HG03378 (cell line): ENCODE results near the gene PNMA6A.
"Not testable (repeated sequence)": the region's sequence is repeated elsewhere in the genome, so short reads cannot be mapped to it uniquely, and the experiment has no call there.

Experiments used
- ATAC-seq: cut with Tn5 transposase; IDR thresholded peaks from one replicate; pipeline ENCODE4 v1.9.1; 2021; ENCODE audit warnings: mild to moderate bottlenecking, moderate library complexity; ENCODE audit not compliant: unreplicated experiment

Gene PNMA6A

DNA sequence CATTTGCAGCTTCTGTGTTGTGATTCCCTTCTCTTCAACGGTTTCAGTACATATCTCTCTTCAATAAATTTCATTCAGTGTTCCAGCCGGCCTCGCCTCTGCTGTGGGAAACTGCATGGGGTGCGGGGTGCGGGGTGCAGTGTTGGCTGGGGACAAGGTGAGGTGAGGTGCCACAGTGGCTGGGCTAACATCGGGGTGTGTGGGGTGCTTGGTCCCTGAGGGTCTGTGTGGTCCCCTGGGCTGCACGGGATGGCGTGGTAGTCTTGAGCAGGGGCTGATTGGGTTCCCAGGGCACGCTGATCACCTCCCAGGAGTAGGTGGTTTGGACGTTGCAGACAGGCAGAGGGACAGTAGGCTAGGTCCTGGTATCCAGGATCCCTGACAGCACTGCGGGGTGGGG, 2.7 kb downstream of the PNMA6A start:
- no peak for ATAC-seq

DNA sequence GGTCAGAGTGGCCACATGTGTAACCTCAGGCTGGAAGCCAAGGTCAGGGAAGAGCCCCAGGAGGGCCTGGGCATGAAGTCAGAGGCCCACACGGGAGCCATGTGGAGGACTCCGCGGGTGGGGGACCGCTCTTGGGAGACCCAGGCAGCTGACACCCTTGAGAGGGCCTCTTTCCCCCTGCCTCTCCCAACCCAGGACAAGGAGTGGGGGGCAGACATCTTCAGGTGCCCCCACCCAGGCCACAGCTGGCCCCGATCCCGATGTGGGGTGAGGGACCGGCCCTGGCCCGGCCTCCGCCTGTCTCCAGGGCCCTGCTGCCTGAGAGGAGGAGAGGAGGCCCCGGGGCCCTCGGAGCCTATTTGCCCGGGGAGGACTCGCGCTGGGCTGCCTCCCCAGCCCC, 3.1 kb downstream of the PNMA6A start:
- ATAC-seq, result no peak

DNA sequence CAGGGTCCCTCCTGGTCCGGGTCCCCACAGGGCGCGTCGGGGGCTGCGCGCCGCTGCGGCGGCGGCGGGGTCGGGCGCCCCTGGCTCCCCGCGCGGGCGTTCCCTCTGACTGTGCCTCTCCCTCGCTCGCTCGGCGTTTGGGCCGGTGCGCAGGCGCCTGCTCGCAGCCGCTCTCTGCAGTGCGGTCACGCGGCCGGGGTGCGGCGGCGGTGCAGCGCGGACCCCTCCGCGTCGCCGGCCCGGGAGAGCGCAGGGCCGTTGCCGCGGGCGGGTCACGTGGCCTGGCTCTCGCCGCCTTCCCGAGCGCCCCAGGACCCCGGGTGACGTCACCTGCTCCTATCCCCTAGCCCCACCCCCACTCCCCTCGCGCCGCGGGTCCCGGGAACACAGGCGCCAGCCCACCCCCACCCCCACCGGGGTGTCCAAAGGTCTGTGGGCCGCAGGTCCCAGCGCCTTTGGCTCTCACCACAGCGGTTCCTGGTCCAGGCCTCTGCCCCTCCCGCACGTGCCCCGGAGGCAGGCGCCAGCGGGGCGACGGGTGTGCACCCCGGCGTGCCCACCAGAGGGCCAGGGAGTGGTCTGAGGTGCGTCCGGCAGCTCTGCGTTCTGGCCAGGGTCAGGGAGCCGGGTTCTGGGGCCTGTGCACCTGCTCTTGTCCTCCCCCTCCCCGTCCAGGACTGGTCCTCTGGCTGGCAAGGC, 5.3 kb downstream of the PNMA6A start:
- not testable (repeated sequence) for ATAC-seq

DNA sequence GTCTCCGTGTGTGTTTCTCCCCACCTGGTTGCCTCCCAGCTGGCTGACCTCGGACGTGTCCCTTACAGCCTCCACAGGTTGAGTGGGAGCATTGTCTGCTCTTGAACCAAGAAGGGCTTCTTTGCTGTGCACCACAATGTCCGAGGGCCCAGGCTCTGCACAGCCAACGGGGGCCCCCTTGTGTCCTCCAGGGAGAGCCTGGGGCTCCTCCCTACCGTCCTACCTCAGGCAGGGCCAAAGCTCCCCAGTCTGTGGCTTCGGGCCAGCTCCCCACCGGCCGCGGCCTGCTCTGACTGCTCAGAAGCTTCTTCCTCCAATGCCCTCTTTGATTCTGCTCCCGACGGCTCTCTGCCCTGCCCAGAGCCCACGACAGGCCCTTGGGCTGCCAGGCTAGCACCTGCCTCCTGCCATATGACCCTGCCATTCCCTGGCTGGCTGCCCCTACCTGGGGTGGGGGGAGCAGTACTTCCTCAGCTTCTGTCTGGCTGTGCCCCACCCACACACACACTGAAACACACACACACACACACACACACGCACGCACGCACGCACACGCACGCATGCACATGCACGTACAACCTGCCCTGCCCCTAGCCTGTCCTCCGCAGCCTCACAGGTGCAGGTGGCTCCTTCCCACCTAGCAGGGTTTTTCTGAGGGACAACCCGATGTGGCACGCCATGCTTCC, 11.1 kb downstream of the PNMA6A start:
- ATAC-seq, result not testable (repeated sequence)

DNA sequence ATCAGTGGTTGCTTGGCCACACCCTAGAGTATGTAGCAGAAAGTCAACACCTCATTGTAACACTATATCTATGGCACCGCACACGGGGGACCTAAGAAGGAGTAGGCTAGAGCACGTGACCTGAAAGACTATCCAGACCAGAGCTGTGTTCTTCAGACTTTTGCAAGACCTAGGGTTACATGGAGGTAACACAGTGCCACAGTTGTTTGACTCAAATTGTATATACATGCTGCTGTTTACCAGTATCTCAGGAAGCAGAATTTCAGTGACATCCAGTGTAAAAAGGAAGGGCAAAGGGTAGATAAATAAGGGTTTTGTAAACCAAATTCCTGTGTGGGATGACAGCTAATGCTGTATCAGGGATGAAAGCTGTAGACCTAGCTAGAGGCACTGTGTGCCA, 30.2 kb downstream of the PNMA6A start:
- ATAC-seq, result no peak

DNA sequence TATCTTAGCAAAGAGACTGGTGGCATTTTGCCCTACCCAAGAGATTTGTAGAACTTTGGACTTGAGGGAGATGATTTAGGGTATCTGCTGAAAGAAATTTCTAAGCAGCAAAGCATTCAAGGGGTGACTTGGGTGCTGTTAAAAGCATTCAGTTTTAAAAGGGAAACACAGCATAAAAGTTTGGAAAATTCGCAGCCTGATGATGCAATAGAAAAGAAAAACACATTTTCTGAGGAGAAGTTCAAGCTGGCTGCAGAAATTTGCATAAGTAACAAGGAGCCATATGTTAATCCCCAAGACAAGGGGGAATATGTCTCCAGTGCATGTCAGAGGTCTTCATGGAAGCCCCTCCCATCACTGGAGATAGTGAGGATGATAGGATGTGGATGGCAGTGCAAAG, 32.7 kb downstream of the PNMA6A start:
- ATAC-seq, result not testable (repeated sequence)

DNA sequence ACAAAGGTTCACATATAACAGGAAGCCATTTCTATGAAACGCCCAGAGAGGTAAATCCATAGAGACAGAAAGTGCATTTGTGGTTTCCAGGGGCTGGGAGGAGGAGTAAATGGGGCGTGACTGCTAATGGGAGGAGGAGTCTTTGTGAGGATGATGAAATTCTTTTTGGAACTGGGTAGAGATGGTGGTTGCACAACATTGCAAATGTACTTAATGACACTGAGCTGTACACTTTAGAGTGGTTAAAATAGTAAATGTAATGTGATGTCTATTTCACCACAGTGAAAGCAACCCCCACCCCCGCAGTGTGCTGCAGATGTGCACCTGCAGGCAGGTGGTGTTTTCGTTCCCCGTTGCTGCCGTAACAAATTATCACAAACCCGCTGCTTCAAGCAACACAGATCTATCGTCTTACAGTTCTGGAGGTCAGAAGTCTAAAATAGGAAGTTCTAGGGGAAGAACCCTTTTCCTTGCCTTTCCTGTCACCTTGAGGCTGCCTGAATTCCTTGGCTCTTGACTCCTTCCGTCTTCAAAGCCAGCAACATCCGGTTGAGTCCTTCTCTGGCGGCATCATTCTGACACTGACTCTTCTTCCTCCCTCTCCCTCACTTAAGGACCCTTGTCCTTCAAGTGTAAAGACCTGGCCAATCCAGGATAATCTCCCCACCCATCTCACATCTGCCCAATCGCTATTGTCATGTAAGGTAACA, 34.0 kb downstream of the PNMA6A start:
- ATAC-seq, result not testable (repeated sequence)

DNA sequence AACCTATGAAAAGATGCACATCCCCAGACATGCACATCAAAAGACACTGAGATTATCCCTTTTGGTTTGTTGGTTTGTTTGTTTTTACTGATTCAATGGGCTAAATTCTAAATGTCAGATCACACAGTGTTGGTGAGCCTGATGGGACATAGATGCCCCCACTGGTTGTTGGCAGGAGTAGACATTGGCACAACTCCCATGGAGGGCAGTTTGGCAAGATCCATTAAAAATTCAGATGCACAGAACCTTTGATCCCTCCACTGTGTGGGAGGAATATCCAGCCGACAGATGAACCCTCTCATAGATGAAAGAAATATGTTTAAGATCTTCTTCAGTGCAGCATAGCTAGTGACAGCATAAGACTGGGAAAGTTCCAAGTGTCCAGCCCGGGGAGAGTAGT, 38.5 kb downstream of the PNMA6A start:
- not testable (repeated sequence) for ATAC-seq

DNA sequence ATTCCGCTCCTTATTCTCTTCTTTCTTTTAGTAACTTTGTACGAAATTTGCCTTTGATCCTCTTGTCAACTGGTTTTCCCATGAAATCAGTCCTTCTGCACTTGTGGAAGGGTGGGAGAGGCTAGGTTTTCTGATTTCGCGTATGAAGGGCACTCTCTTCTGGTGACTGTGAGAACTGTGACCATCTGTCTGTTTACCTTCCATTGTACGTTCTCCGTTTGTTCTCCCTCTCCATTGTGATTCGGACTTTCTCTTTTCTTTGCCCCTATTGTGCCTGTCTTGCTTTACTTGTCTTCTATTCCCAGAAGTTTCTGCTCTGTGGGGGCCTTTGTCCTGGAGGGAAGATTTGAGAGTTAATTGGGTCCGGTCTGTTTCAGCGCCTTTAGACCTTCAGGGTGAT, 41.6 kb downstream of the PNMA6A start:
- ATAC-seq, result not testable (repeated sequence)

DNA sequence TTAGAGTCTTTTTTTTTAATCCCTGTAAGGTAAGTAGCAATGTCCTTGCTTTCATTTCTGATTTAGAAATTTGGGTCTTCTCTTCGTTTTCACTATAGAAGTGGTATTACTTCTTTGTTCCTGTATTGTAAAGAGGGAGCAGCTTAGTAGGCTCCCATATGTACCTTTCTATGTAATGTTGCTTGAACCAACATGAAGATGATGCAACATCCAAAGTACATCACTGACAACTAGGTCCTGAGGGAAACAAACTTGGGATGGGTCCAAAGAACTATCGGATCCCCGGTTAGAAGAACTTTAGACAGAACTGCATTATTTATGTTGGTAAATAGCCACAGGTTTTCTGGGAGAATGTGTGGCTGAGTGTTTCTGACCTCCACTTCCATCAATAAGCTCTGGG, 45.5 kb downstream of the PNMA6A start:
- ATAC-seq, result not testable (repeated sequence)

DNA sequence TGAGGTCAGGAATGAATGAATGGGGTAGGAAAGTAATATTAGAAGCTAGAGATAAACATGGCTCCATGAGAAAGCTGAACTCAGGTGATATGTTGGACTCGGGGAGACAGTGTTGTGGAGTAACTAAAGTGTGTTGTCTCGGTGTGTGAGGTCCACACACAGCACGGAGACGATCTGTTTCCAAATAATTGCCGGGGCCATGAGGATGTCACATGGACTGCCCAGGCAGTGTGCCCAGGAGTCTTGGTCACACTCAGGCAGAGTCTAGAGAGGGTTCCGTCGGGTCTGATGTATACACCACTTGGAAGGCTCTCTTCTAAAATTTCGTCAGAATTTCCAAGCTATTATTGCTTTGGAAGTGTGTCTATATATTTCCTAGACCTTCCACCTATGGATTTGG, 48.0 kb downstream of the PNMA6A start:
- ATAC-seq, result not testable (repeated sequence)

DNA sequence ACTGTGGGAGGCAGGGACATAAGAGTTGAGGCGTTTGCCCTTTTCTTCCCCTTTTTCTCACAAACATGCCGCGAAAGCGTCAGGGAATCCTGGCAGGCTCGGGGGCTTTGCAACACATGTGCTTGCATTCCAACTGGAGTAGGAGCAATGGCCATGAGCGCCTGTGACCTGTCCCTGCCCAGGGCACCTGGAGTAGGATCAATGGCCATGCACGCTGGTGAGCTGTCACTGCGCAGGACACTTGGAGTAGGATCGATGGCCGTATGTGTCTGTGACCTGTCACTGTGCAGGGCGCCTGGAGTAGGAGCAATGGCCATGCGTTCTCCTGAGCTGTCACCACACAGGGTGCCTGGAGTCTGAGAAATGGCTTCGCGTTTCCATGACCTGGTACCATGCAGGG, 51.2 kb downstream of the PNMA6A start:
- not testable (repeated sequence) for ATAC-seq
